Measurements from ENCODE around the gene ADH1C.
"Not testable (repeated sequence)": the region's sequence is repeated elsewhere in the genome, so short reads cannot be mapped to it uniquely, and the experiment has no call there.

The ADH1C gene

GRCh38 chr4:99357948-99358347 is 5.4 kb upstream of the ADH1C start:
- no peak for DNase-seq (ENCODE audit: low spot score)

- DNase-seq (ENCODE audit: low spot score) = no peak
Observed at GRCh38 chr4:99356992-99357391, 4.4 kb upstream of the ADH1C start.

GRCh38 chr4:99356149-99356548 is 3.6 kb upstream of the ADH1C start:
- not testable (repeated sequence) for DNase-seq (ENCODE audit: low spot score)

- no peak for DNase-seq (ENCODE audit: low spot score)
Observed at GRCh38 chr4:99351487-99351886, 1.1 kb downstream of the ADH1C start.

- DNase-seq (ENCODE audit: low spot score) = no peak
Observed at GRCh38 chr4:99349338-99349737, 3.2 kb downstream of the ADH1C start.

GRCh38 chr4:99342624-99343023 is 9.9 kb downstream of the ADH1C start:
- not testable (repeated sequence) for DNase-seq (ENCODE audit: low spot score)

GRCh38 chr4:99341426-99341825 is 11.1 kb downstream of the ADH1C start:
- no peak for DNase-seq (ENCODE audit: low spot score)

- DNase-seq (ENCODE audit: low spot score) = no peak
Observed at GRCh38 chr4:99339172-99339571, 13.4 kb downstream of the ADH1C start.

- no peak for DNase-seq (ENCODE audit: low spot score)
Observed at GRCh38 chr4:99336553-99336952, 16.0 kb downstream of the ADH1C start.

- no peak for DNase-seq (ENCODE audit: low spot score)
Observed at GRCh38 chr4:99334880-99335279, 17.7 kb downstream of the ADH1C start.

GRCh38 chr4:99330648-99331047 is 21.9 kb downstream of the ADH1C start:
- no peak for DNase-seq (ENCODE audit: low spot score)

- DNase-seq (ENCODE audit: low spot score) = no peak
Observed at GRCh38 chr4:99329876-99330275, 22.7 kb downstream of the ADH1C start.

- no peak for DNase-seq (ENCODE audit: low spot score)
Observed at GRCh38 chr4:99324979-99325378, 27.6 kb downstream of the ADH1C start.

- no peak for DNase-seq (ENCODE audit: low spot score)
Observed at GRCh38 chr4:99324361-99324760, 28.2 kb downstream of the ADH1C start.

- no peak for DNase-seq (ENCODE audit: low spot score)
Observed at GRCh38 chr4:99323756-99324155, 28.8 kb downstream of the ADH1C start.

GRCh38 chr4:99321241-99322191 is 31.0 kb downstream of the ADH1C start, which contains the start of gene ADH1B:
TSS of gene ADH1B (minus strand) at chr4:99321401. CDS start at chr4:99321331, 70 bp downstream.
- DNase-seq (ENCODE audit: low spot score) = no peak

GRCh38 chr4:99317811-99318210 is 34.7 kb downstream of the ADH1C start:
- DNase-seq (ENCODE audit: low spot score) = not testable (repeated sequence)

GRCh38 chr4:99317354-99317753 is 35.2 kb downstream of the ADH1C start:
- no peak for DNase-seq (ENCODE audit: low spot score)

GRCh38 chr4:99315839-99316238 is 36.7 kb downstream of the ADH1C start:
- DNase-seq (ENCODE audit: low spot score) = no peak

- no peak for DNase-seq (ENCODE audit: low spot score)
Observed at GRCh38 chr4:99314211-99314610, 38.3 kb downstream of the ADH1C start.

- no peak for DNase-seq (ENCODE audit: low spot score)
Observed at GRCh38 chr4:99310389-99310788, 42.2 kb downstream of the ADH1C start.

GRCh38 chr4:99305638-99306400 is 46.7 kb downstream of the ADH1C start:
- DNase-seq (ENCODE audit: low spot score) = no peak
